Lower leg skin (tissue), 4 donors: ENCODE data around the gene PRXL2B. TPM values are rescaled to one million over a fixed set of nuclear protein-coding genes. Genes with fewer than 3 reads are reported as not detected.
"Not testable (repeated sequence)": the region's sequence is repeated elsewhere in the genome, so short reads cannot be mapped to it uniquely, and the experiment has no call there.

Experiments
- DNase-seq, 2 donors: peaks; one replicate each; pipeline ENCODE4 v3.0.0-alpha.2; 2019; ENCODE audit warnings: low spot score in 2 of 2
- H3K4me3 ChIP-seq: fragments of 200-600 bp; sonication (generic); 2 replicates; pipeline ENCODE4 v1.5.1; 2017; ENCODE audit warnings: mild to moderate bottlenecking, low read depth; ENCODE audit not compliant: poor library complexity, severe bottlenecking
- POLR2A ChIP-seq, 2 donors: fragments of 450-650 bp; IDR thresholded peaks; one replicate each; pipeline ENCODE4 v1.6.1; 2016 to 2017; ENCODE audit warnings: antibody characterized with exemption in 2 of 2, mild to moderate bottlenecking in 1 of 2, moderate library complexity in 1 of 2
- WGBS, 2 donors: methylation state at CpG; one replicate each; pipeline ENCODE4 v1.1.5; 2018; 5-methylcytosine and 5-hydroxymethylcytosine counted together
- intact Hi-C: fragments of 100-400 bp; cut with DNase I; formaldehyde crosslinking; loops from one replicate; pipeline ENCODE4 v1.15.0; 2023; ENCODE audit warnings: low total_unique reads
- total RNA-seq, 4 donors: library from RNA; depleted of rRNA; stranded (reverse); fragments of >200 nt; gene quantifications; one replicate each; pipeline ENCODE4 v1.1.0, GENCODE V29; 2016
- TF ChIP-seq, protein P1 (sequence below), 3 donors: fragments of 450-650 bp; IDR thresholded peaks; one replicate each; pipeline ENCODE4 v1.5.1; 2016; ENCODE audit warnings: antibody characterized with exemption in 3 of 3, mild to moderate bottlenecking in 3 of 3, moderate library complexity in 2 of 3

The PRXL2B gene
- total RNA-seq, 4 donors from 2014 or later: 5.6 to 16.4 (median 12.0) TPM

DNA sequence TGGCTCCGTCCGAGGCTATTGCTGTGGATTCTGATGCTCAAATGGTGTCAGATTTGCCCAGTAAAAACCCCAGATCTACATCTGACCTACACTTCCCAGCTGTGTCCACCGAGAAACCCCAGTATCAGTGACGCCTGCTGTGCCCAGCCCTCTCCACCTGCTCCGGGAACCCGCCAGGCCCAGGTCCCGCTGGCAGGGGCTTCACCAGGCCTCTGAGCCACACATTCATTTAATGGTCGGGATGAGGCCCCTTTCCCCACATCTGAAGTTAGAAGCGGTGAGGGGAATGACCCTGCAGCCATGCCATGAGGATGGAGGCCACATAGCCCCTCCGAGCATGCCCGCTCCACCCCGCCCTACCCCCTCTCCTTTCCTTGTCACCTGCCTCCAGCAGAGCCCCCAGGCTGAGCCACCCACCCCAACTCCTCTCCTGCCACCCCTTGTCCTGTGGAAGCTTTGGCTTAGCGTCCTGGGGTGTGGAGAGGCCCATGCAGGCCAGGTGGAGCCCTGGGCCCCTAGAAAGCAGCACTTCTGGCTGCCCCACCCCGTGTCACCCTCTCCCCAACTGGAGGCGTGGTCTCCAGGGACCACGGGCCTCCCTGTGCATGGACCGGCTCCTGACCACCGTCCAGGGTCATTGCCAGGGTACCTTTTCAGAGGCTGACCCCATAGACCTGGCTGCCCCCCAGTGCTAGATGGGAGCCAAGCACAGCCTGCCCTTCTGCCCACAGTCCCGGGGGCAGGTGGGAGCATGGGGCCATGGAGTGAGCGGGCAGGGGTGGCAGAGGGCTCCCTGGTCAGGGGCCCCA is 22.4 kb upstream of the PRXL2B start:
- TF ChIP-seq, protein P1, sequence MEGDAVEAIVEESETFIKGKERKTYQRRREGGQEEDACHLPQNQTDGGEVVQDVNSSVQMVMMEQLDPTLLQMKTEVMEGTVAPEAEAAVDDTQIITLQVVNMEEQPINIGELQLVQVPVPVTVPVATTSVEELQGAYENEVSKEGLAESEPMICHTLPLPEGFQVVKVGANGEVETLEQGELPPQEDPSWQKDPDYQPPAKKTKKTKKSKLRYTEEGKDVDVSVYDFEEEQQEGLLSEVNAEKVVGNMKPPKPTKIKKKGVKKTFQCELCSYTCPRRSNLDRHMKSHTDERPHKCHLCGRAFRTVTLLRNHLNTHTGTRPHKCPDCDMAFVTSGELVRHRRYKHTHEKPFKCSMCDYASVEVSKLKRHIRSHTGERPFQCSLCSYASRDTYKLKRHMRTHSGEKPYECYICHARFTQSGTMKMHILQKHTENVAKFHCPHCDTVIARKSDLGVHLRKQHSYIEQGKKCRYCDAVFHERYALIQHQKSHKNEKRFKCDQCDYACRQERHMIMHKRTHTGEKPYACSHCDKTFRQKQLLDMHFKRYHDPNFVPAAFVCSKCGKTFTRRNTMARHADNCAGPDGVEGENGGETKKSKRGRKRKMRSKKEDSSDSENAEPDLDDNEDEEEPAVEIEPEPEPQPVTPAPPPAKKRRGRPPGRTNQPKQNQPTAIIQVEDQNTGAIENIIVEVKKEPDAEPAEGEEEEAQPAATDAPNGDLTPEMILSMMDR (IDR thresholded peaks at IDR 0.05): no peak
- TF ChIP-seq POLR2A (IDR thresholded peaks at IDR 0.05): no peak
- WGBS, 2 donors: 77 to 91% methylated on average over 15 to 20 of the region's 20 CpGs
- no peak overlapping the region for H3K4me3 ChIP-seq
- intact Hi-C loops: no loop called here
- DNase-seq: no peak

- no peak overlapping the region for H3K4me3 ChIP-seq
- DNase-seq: no peak
- intact Hi-C loops: no loop called here
- TF ChIP-seq, protein P1 (IDR thresholded peaks at IDR 0.05): no peak
- TF ChIP-seq POLR2A (IDR thresholded peaks at IDR 0.05): no peak
- 37 to 40% methylated on average over 13 of the region's 14 CpGs for WGBS, 2 donors
Observed at GRCh38 chr1:2564815-2565374, 21.7 kb upstream of the PRXL2B start.

DNA sequence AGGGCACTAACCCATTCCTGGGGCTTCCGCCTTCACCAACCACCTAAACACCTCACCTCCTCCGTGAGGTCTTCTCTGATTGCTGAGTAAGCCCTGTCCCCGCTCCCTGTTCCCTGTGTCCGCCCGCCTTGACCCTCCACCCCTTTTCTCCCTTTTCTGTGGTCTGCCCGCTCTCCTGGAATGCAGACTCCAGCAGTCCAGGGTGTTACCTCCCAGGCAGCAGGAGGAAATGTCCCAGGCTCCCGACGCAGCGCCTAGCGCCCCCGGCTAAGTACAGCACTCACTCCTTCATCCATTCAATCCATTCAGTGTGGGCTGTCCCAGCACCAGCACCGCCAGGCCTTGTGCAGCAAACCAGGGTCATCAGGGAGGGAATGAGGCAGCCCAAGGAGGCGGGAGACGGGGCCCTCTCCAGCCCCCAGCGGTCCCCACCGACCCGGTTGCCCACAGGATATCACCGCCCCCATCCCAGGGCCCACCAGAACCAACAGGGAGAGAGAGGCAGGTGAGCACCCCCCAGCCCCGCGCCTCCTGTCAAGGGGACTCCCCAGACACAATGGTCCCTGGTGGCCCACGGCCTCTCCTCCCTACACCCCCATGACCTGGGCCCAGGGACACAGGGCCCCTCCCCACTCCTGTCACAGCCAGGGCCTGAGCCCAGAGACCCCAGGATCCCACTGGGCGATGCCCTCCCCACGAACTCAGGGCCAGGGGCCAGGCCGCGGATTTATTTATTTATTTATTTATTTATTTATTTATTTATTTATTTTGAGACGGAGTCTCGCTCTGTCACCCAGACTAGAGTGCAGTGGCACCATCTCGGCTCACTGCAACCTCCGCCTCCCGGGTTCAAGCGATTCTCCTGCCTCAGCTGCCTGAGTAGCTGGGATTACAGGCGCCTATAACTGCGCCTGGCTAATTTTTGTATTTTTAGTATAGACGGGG is 20.2 kb upstream of the PRXL2B start:
- DNase-seq: no peak
- intact Hi-C loops: no loop called here
- TF ChIP-seq POLR2A (IDR thresholded peaks at IDR 0.05): no peak
- TF ChIP-seq, protein P1 (IDR thresholded peaks at IDR 0.05): no peak
- 70 to 77% methylated on average over 26 to 34 of the region's 34 CpGs for WGBS, 2 donors
- no peak overlapping the region for H3K4me3 ChIP-seq

DNA sequence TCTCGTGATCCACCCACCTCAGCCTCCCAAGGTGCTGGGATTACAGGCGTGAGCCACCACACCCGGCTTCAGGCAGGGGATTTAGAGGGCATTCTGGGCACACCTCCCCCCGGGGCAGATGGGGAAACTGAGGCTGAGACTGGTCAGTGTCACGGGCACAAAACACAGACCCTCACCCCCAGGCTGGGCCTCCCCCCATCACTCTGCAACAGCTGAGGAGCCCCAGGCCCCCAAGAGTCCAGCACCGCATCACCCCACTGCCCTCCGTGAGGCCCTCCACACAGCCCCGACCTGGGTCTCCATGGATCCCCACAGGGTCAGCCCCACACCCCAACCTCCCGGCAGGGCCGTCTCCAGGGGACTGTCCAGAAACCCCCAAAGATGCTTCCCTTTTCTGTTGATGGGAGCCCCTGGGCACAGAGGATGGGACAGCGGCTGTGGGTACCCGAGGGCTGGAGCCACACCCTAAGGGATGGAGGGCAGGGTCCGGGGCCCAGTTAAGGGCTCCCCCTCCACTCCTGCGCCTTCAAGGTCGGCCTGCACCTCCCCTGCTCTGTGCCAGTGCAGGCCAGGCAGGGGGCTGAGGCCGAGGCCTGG is 19.4 kb upstream of the PRXL2B start:
- H3K4me3 ChIP-seq: no peak overlapping the region
- no peak for TF ChIP-seq POLR2A (IDR thresholded peaks at IDR 0.05)
- TF ChIP-seq, protein P1 (IDR thresholded peaks at IDR 0.05): no peak
- WGBS, 2 donors: 84 to 86% methylated on average over 16 of the region's 16 CpGs
- no peak for DNase-seq
- intact Hi-C loops: no loop called here

DNA sequence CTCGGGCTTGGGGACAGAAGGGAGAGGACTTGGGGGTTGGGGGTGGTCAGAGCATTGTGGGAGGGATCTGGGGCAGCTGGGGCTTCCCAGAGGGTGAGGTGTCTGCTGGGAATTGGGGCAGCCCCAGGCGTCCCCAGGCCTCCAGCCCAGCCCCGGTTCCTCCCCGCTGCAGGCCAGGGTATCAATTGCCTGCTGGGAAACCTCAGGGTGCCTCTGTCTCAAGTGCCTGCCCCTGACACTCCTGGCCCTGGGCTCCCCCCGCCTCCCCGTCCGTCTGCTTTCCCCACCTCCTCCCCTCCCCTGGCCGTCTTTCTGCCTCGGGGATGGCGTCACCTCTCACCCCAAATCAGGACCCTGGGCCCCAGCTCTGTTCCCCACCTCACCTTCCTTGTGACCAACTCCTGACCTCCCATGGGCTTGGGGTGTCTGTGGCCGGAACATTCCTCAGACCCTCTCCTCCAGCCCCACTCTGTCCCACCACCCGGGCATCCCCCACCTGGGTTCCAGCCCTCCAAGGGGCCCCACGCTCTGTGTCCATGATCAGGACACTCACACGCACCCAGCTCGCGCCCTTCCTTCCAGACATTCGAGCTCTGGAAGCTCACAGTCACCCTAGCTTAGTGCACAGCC is 18.3 kb upstream of the PRXL2B start:
- intact Hi-C loops, H3K4me3 ChIP-seq, DNase-seq: not testable (repeated sequence)
- 39 to 47% methylated on average over 9 of the region's 17 CpGs for WGBS, 2 donors
